AG04449 (cell line): Measurements from ENCODE around the gene AGAP1.

ENCODE experiments used
- CTCF ChIA-PET: fragments of 350-600 bp; formaldehyde crosslinking; extraction: SDS; loops from one replicate; lab custom pipeline; 2021; ENCODE audit warnings: antibody characterized with exemption; lab: Yijun Ruan, JAX
- POLR2A ChIA-PET: fragments of 400-600, 350-600 bp; formaldehyde crosslinking; extraction: SDS; loops from one replicate; lab custom pipeline; 2020; ENCODE audit warnings: antibody characterized with exemption, inconsistent platforms; lab: Yijun Ruan, JAX
- DNase-seq: peaks from one replicate; pipeline ENCODE4 v3.0.0-alpha.2; 2010; ENCODE audit warnings: low read depth, low spot score
- H3K4me3 ChIP-seq: 2 replicates; pipeline ENCODE4 v1.5.1; 2011; ENCODE audit warnings: low read depth, mild to moderate bottlenecking, control low read depth, low read length
- TF ChIP-seq, protein P1 (sequence below): IDR thresholded peaks from one replicate; pipeline ENCODE4 v1.5.1; 2011; ENCODE audit warnings: mild to moderate bottlenecking, moderate library complexity, low read length, control low read depth, inconsistent platforms; ENCODE audit not compliant: insufficient read depth; ENCODE audit errors: missing control alignments

AGAP1 gene

DNA sequence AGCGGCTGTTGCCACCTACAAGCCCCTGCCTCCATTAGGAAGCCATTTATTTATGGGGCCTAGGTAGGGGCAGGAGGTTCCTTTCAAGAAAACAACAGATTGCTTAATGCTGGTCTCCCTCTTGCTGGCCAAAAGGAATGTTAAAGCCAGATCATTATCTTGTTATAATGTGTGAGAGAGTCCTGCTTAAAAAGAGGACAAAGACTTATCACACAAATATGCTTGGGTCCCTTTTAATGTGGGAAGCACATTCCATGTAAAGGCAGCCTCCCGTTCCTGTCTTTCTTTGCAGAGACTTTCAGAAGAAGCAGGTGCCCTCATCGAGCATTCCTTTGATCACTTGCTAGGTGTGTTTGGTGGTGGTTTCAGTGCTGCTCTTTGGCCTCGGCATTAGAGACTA lies 76.4 kb downstream of the AGAP1 start:
- TF ChIP-seq, protein P1, sequence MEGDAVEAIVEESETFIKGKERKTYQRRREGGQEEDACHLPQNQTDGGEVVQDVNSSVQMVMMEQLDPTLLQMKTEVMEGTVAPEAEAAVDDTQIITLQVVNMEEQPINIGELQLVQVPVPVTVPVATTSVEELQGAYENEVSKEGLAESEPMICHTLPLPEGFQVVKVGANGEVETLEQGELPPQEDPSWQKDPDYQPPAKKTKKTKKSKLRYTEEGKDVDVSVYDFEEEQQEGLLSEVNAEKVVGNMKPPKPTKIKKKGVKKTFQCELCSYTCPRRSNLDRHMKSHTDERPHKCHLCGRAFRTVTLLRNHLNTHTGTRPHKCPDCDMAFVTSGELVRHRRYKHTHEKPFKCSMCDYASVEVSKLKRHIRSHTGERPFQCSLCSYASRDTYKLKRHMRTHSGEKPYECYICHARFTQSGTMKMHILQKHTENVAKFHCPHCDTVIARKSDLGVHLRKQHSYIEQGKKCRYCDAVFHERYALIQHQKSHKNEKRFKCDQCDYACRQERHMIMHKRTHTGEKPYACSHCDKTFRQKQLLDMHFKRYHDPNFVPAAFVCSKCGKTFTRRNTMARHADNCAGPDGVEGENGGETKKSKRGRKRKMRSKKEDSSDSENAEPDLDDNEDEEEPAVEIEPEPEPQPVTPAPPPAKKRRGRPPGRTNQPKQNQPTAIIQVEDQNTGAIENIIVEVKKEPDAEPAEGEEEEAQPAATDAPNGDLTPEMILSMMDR, result no peak
- no peak overlapping the region for H3K4me3 ChIP-seq
- CTCF ChIA-PET, result interaction anchor here (1.0 to 15.9 kb wide), 2 partner anchors 24 to 178 kb away, joined by 3 to 137 read pairs; no protein-coding TSS in a partner anchor
- POLR2A ChIA-PET, result no interaction called here
- DNase-seq, result no peak

DNA sequence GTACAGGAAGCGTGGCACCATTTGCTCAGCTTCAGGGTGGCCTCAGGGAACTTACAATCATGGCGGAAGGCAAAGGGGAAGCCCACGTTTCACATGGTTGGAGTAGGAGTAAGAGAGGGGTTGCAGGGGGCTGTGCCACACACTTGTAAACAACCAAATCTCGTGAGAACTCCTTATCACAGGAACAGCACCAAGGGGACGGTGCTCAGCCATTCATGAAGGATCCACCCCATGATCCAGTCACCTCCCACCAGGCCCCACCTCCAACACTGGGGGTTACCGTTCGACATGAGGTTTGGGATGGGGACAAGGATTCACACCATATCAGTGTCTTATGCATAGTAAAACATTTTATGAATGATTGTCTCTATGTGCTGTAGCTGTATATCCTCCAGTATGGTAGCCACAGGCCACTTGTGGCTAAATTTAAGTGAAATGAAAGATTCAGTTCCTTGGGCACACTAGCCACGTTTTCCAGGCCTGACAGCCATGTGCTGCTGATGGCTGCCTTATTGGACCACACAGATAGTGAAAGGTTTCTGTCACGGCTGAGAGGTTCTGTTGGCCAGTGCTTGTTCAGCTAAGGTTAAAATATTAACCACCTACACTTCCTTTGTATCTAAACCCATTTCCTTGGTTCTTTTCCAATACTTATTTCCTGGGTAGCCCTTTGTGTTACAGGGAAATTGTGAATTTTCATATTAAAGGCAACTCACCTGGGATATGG lies 77.3 kb downstream of the AGAP1 start:
- ChIA-PET CTCF (interaction anchor here (1.0 to 15.9 kb wide), 3 partner anchors 23 to 177 kb away, joined by 3 to 137 read pairs (median 4); no protein-coding TSS in a partner anchor), POLR2A (no interaction called here)
- no peak for DNase-seq
- TF ChIP-seq, protein P1, result no peak
- H3K4me3 ChIP-seq, result no peak overlapping the region

- DNase-seq, result no peak
- POLR2A ChIA-PET, result no interaction called here
- CTCF ChIA-PET, result interaction anchor here (1.0 to 15.9 kb wide), 2 partner anchors 22 to 173 kb away, joined by 4 to 137 read pairs; no protein-coding TSS in a partner anchor
- TF ChIP-seq, protein P1, result no peak
- no peak overlapping the region for H3K4me3 ChIP-seq
These were observed 78.7 kb downstream of the AGAP1 start for GRCh38 chr2:235572592-235572991.

GRCh38 chr2:235573331-235574221 lies 79.7 kb downstream of the AGAP1 start:
- no peak for DNase-seq
- H3K4me3 ChIP-seq, result no peak overlapping the region
- CTCF ChIA-PET, result interaction anchor here (0.8 to 15.9 kb wide), 2 partner anchors 9 to 21 kb away, joined by 3 to 137 read pairs; no protein-coding TSS in a partner anchor
- POLR2A ChIA-PET, result no interaction called here
- TF ChIP-seq, protein P1, result no peak

- CTCF ChIA-PET, result interaction anchor here (1.7 to 15.9 kb wide), 2 partner anchors 14 to 19 kb away, joined by 3 to 137 read pairs; no protein-coding TSS in a partner anchor
- POLR2A ChIA-PET, result no interaction called here
- DNase-seq, result no peak
- no peak overlapping the region for H3K4me3 ChIP-seq
- TF ChIP-seq, protein P1, result no peak
These were observed 81.6 kb downstream of the AGAP1 start for GRCh38 chr2:235575431-235575830.
